HG03066 (cell line): ENCODE measurements around the gene SLC22A1.
"Not testable (repeated sequence)": the region's sequence is repeated elsewhere in the genome, so short reads cannot be mapped to it uniquely, and the experiment has no call there.

Experiments
- ATAC-seq: cut with Tn5 transposase; IDR thresholded peaks from one replicate; pipeline ENCODE4 v1.9.1; 2021; ENCODE audit warnings: low read depth; ENCODE audit not compliant: unreplicated experiment

SLC22A1 gene

DNA sequence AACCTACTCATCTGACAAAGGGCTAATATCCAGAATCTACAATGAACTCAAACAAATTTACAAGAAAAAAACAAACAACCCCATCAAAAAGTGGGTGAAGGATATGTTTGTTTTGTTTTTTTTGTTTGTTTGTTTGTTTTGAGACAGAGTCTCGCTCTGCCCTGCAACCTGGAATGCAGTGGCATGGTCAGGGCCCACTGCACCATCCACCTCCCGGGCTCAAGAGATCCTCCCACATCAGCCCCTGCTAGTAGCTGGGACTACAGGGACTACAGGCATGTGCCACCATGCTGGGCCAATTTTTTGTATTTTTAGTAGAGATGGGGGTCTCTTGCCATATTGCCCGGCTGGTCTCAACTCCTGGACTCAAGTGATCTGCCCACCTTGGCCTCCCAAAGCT, 44.3 kb downstream of the SLC22A1 start:
- ATAC-seq = not testable (repeated sequence)

DNA sequence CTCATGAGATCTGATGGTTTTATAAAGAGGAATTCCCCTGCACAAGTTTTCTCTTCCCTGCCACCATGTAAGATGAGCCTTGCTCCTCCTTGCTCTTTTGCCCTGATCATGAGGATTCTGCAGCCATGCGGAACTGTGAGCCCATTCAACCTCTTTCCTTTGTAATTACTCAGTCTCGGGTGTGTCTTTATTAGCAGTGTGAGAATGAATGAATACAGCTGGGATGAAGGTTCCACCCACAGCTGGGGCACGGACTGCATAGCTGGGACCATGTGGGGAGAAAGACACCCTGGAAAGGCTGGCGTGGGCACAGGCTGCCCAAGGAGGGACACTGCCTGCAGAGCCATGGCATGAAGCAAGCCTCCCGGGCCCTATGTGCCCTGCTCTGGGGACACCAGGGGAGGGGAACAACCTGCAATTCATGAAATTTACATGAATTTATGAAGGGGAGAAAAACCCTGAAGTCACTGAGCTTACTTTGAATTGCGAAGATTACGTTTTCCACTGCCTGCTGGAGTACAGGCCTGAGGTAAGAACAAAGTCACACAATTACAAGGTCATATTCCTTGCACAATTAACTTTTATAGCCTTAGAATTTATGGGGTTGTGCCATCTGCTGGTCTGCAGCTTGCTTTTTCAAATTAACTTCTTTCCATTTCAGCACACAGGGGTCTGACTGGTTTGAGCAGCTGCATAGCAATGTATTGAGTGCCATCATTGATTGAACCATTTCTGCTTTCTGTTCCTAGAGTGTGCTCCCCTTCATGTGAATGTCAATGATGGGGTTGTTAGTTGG, 46.2 kb downstream of the SLC22A1 start:
- no peak for ATAC-seq

DNA sequence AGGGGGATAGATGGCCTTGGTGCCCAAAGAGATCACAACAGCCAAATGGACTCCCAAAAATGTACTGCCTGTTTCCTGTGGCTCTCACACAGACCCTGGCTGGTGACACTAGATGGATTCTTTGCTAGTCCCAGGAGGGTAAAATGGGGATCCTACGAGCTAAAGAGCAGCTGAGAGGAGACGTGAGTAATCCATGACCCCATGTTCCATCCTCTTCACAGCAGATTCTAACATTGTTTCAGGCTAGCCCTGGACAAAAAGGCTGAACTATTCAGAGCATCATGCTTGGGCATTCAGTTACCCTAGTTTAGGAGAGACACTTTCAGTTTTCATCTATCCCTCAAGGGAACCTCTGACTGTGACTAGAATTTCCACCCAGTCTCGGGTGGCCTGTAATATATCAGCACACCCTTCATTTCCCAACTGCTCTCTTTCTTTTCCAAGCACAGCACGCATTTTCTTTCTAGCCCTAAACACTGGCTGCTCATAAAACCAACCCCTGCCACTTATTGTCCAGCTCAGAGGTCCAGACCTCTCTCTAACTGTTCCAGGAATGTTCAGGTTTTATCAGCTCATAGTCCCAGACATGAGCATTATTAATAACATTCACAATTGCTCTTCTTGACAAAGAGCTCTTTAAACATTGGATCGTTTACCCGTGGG, 48.5 kb downstream of the SLC22A1 start:
- ATAC-seq = no peak

DNA sequence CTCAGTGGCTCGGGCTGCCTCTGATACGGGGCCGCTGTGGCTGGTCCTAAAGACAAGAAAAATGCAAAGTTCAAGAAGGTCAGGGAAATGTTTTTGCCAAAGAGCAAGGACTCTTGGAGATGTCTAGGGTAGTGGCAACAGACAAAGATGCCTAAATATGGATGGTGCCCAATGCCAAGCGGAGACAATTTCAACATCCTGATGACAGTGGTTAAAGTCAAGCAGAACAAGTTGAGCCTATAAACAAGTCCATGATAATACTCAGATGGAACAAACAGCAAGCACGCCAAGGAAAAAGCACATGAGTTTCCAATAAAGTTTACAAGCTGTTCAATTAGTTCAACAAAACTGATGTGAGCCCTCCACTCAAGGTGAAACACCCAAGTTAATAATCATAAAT, 51.1 kb downstream of the SLC22A1 start:
- ATAC-seq = no peak

DNA sequence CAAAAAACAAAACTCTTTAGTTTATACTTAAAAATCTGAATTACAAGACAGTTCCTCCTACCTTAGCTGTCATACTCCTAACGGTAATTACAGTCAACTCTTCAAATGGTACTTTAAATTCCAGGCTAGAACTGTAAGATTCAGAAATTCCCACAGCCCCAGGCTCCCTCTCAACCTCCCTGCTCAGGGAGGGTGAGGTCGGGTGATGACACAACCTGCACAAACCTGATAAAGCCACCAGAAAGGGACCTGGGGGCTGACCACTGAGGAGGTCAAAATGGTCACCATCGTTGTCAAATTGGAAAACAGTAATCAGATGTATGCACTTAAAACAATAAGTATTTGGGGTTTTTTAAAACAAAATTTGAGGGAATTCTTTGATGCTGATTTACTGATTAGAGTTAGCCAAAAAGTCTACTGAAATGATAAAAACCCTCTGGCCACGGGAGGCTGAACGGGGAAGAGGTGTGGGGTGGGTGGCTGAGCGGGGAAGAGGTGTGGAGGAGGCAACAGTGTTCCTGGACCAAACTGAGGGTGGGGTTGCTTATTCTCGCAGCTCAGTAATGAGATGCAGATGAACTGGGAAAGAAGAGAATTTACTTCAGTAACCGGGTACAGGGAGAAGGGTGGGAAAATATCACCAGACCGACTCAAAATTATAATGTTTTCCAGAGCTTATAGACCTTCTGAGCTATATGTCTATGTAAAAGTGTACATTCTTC, 52.4 kb downstream of the SLC22A1 start:
- ATAC-seq = no peak

DNA sequence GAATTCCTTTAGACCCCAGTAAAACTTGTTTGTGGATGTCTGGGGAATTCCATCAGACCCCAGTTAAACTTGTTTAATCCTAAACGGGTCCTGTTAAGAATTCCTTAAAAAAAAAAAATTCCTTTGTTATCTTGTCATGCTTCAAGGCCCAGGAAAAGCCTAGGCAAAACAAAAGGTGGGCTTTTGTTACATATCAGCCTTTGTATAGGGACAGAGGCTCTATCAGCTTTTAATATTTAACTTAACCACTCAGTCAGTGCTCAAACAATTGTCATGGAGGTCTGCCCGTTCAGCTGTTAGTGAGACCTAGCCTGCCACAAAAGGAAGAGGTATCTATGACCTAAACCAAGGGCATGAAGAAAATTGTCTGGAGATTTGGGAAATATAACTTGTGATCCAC, 53.1 kb downstream of the SLC22A1 start:
- ATAC-seq = no peak

DNA sequence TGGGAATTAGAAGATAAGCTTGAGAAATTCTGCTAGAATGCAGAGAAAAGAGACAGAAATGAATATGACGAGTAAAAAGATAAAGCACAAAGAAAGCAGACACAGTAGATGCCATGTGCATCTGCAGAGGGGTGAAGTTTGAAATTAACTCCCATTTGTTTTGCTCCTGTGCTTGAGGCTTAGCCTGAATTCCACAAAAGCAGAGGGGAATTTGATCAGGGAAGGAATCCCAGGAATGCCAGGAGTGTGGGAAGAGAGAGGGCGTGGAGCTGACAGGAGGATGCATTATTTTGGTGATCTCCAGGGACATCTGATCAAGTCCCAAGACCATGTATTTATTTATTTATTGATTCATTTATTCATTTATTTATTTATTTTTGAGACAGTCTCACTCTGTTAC, 55.6 kb downstream of the SLC22A1 start:
- ATAC-seq = no peak

DNA sequence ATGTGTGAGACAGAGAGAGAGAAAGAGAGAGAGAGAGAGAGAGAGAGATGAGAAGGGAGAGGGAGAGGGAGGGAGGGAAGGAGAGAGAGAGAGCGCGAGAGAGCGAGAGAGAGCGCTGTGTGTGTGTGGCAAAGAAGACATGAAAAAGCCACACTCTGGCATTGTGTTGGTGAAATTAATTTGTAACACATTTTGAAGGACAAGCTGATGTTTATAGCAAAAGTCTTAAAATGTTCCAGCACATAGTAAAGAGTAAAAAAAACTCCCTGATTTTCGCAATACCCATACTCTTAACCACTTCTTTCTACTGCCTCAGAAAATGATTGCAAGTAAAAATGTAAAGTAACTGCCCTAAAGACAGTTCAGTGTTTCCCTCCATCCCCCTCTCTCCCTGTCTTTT, 56.7 kb downstream of the SLC22A1 start:
- ATAC-seq = no peak

DNA sequence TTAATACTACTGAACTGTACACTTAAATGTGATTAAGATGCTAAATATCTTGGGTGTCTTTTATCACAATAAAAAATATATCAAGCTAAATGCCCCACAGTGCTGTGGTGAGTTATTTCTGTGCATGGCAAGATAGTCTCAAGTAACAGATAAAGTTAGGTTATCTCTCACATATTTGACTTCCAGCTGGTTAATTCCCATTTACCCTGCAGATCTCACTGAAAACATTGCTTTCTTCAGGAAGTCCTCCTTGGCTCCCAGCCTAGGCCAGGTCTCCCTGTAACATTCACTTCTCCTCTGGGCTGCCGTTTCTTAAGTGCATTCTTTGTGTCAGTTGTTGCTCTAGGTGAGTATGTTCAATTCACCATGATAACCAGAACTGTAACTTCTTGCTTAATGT, 59.1 kb downstream of the SLC22A1 start:
- ATAC-seq = no peak

DNA sequence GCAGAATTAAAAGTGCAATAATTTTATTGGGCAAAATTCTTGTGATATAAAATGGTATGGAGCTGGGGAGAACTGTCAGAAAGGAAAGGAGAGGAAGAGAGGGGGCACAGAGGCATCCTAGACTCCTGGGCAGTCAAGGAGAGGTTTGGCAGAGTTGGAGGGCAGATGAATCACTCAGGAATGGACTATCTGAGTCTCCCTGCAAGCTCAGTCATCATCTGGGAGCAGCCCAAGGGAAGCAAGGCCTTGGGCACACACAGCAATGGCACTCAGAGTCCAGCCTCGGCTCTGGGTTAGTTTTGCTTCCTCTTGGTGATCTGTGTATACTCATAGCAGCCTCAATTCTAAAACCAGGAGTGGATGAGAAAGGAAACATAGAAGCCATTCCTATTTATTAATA, 67.2 kb downstream of the SLC22A1 start:
- ATAC-seq = no peak

DNA sequence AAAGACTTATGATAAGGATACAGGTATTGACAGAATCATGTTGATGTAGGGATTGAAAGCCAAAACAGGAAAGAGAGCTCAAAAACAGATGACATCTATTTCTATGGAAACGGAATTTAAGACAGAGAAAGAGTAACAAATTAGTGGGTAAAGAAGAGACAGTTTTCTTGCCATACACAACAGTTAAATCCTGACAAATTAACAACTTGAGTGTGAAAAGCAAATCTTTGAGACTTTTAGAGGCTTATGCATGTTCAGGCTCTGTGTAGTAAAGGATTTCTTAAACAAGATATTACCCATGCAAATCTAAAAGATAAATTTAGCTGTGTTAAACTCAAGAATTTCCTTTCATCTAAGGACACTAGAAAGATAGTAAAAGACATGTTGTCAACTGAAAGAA, 68.5 kb downstream of the SLC22A1 start:
- ATAC-seq = no peak

DNA sequence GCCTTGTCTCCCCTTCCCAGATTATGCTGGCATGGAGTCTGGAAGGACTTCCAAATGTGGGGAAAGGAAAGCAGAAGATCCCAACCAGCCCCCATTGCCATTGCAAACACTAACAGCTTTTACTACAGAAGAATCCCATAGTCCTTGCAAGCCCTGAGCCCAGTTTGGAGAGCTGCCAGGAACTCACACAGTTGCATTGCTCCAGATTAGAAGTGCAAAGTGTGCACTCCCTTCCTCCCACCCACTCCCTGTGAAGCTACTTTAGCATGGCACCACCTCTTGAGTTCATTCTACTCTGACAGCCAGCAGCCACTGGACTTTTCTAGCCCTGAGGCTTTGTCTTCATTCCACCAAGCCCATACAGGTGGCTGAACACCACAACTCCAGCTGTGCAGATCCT, 69.4 kb downstream of the SLC22A1 start:
- no peak for ATAC-seq

DNA sequence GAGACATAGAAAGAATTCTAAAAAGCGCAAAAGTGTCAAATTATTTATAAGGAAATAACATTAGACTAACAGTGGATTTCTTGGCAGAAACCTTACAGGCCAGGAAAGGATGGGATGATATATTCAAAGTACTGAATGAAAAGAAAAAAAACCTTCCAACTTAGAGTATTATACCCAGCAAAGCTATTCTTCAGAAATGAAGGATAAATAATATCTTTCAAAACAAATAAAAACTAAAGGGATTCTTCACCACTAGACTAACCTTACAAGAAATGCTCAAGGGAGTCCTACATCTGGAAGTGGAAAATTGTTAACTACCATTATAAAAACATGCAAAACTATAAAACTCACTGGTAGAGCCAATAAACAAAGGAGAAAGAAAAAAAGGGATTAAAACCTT, 71.2 kb downstream of the SLC22A1 start:
- no peak for ATAC-seq

DNA sequence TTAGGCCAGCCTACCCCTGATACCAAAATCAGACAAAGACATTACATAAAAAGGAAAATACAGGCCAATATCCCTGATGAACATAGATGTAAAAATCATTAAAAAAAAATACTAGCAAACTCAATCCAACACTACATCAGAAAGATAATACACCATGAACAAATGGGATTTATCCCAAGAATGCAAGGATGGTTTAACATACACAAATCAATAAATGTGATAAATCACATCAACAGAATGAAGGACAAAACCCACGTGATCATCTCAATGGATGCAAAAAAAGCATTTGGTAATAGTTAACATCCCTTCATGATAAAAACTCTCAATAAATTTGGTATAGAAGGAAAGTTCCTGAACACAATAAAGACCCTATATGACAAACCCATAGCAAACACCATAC, 73.2 kb downstream of the SLC22A1 start:
- no peak for ATAC-seq

DNA sequence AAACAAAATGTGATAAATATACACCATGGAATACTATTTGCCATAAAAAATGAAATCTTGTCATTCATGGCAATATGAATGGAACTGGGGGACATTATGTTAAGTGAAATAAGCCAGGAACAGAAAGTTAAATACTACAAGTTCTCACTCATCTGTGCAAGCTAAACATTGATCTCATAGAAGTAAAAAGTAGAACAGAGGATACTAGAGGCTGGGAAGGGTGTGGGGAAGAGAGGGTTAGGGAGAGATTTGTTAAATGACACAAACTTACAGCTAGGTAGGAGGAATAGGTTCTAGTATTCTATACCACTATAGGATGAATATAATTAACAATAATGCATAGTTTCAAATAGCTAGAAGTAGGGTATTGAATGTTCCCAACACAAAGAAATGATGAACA, 76.0 kb downstream of the SLC22A1 start:
- ATAC-seq = no peak

DNA sequence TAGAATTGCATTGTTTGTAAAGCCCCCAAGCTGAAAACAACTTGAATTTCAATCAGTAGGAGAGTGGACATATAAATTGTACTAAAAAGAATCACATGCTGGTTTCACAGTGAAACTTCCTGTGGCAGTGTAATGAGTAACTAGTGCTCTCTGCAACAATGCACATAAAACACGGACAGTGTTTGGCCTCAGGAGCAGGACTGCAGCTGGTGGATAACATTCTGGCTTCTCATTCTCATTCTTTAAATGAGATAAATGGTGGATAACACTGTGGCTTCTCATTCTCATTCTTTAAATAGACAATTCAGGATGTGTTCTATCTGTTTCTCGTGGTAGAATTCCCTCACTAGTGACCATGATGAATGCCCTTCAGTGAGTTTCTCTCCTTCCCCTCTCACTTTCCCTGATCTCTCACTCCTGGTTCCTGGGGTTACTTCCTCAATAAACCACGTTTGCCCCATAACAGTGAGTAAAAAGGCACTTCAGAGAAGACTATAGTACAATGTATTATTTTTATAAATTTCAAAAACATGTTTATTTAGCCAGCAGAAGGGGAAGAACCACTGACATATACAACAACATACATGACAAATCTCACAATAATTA, 77.1 kb downstream of the SLC22A1 start:
- ATAC-seq = peak; percentile 91

DNA sequence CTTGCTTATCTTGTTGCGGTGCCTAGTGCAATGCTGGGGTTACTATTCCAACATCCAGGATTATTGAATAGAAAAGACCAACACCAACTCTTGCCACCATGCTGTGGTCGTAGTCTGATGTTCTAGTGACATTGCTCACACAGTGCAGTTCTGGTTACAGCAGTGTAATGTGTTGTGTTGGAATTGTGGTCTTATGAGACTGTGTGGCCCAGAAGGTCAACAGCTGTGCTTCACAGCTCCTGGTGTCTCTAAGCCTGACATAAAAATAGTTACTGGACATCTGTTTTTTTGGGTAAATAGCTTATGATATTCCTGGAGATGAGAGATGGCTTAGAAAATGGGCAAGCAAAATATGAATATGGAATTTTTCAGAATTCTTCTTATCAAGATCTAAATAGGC, 79.4 kb downstream of the SLC22A1 start:
- no peak for ATAC-seq

DNA sequence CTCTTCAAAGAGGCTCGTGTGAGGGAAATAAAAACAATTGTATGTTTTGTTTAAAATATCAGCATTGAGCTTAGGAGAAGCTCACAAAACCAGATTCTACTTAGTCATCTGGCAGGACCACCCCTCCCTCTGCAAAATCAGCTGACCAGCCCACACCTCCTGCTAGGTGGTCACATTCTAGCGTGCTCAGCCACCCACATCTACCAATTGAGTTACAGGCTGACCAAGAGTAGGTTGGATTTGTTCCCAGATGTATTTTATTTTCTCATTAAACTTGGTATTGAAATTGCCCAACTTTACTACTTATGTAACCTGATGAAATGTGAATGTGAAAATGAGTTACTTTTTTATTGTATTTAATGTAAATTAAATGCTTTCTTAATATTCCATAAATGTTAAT, 80.8 kb downstream of the SLC22A1 start:
- ATAC-seq = no peak

DNA sequence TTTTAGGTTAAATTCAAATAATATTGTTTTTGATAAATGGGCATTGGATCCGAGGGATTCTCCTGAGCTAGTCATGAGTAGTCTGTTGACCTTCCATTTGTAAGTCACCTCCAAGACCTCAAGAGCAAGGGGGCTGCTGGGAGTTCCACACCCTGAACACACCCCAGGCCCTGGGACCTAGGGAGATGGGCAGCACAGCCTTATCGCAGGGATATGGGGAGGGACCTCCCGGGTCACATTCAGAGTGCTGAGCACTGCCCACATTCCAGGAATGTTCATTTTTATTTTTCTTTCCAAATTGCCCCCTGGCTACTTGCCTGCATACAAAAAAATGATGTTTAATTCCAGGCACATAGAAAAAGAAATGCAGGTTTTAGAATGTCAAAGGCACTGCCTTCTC, 81.5 kb downstream of the SLC22A1 start:
- ATAC-seq = no peak

DNA sequence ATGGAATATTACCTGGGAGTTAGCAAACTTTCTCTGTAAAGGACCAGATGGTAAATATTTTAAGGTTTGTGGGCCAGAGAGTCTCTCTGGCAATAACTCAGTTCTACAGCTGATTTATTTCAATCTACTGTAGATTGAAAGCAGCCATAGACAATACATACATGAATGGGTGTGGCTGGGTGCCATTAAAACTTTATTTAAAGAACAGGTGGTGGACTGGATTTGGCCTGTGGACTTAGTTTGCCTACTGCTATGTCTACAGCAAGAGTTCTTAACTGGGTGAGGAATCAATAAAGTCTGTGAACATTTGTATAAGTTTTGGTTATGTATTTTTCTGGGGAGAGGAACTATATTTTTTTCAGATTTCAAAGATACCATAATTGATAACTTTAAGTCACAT, 81.9 kb downstream of the SLC22A1 start:
- no peak for ATAC-seq

DNA sequence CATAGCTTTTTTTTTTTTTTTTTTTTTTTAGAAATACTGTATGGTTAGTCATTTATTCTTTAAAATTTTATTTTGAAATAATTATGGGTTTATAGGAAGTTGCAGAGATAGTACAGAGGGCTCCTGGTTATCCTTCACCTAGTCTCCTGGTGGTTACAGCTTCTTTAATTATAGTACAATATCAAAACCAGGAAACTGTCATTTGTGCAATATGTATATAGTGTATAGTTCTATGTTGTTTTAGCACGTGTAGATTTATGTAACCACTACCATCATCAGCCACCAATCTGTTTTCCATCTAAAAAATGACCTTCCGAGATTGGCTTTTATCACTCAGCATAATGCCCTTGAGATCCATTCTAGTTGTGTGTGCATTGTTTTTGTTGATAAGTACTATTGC, 82.3 kb downstream of the SLC22A1 start:
- no peak for ATAC-seq
